GM19035 (cell line): ENCODE measurements around the gene GDI1.

Experiments used
- ATAC-seq: cut with Tn5 transposase; IDR thresholded peaks from one replicate; pipeline ENCODE4 v1.9.1; 2021; ENCODE audit not compliant: unreplicated experiment

GDI1 gene

DNA sequence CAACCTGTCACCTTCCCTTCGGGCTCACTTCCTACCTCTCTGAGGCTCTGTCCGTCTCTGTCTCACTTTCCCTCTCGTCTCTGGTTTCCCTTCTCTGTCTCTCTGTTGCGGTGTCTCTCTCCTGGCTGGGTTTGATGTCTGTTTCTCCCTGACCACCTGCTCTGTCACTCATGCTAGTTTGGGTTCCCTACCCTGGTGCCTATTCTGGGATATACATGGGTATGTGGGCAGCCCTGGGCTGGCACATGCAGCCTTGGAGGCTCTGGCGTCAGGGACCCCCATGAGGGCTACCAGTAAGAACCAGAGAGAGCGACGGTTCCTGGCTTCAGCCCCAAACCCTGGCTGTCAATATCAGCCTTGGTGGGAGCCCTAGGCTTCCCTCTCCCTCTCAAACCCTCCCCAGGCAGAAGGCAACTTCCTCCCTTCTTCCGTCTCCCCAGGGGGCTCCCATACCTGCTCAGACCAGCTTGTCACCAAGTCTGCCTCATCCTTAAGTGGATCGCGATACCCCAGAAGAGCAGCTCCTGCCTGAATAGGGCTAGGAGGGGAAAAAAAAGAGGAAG, 28.2 kb upstream of the GDI1 start:
- ATAC-seq = no peak

DNA sequence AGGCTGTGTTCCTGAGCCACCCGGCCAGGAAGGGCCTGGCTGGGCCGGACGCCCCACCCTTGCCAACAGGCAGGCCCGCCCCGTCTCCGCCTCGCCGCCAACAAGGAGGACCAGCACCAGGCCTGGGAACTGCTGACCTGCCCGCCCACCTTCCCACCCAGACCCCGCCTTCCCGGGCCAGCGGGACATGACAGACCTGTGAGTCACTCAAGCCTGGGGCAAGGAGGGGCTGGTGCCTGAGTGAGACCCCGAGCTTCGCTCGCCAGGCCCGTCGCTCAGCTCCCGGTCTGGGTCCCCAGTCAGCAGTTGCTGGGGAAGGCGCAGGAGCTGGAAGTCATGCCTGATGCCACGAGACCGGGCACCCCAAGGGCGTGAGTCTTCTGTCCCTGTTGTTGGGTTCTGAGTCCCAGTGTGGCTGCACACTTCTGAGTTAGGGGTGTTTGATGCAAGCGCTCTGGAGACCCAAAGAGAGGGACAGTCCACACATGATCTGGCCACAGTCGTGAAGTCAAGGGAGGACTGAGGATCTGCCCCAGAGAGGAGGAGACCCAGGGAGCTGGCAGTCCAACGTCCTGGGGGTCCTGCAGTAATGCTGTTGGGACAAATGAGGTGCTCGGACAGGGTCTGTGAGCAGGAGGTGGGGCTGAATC, 27.6 kb upstream of the GDI1 start, which contains the start of gene DNASE1L1:
Gene DNASE1L1, minus strand, starts transcription at position 33 of the 650 bp plus-strand sequence. CDS start 3,686 bp downstream, outside the sequence.
- no peak for ATAC-seq

DNA sequence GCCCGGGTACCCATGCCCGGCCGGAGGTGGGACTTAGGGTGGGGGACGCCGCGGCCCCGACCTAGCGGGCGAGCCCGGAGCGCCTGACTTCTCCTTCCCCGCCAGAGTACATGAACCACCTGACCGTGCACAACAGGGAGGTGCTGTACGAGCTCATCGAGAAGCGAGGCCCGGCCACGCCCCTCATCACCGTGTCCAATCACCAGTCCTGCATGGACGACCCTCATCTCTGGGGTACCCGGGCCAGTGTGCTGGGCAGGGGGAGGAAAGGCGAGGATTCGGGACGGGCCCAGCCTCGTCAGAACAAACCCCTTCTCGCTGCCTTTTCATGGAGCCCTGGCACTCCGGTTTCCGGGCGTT, 25.0 kb upstream of the GDI1 start:
- peak; percentile 51 for ATAC-seq

DNA sequence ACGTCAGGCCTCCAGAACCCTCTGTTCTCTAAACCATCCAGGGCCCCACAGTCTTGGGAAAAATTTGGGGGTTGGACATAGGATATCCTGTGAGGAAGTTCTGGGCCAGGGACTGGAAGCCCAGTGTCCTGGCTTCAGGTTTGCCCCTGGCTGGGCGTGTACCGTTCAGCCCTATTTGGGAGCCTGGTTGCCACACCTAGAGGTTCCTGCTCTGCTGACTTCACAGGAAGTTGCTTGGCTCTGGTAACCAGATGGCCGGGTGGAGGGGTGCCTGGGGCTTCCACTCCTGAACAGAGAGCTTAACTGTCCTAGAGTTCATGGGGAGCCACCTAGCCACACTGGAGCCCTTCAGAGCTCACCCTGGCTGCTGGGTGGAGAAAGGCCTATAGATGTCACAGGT, 24.5 kb upstream of the GDI1 start:
- ATAC-seq = no peak

DNA sequence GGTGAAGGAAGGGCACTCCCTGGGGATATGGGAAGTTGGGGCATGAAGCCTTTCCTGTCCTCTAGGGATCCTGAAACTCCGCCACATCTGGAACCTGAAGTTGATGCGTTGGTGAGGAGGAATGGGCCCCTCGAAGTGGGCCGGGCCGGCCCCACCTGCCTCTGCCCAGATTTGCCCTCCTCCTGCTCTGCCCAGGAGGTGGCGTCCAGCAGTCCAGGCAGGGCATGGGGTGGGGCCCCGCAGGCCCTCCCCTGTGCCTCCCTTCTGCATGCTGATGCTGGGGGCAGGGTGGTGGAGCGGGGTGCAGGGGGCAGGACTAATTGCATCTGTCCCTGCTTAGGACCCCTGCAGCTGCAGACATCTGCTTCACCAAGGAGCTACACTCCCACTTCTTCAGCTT, 23.8 kb upstream of the GDI1 start:
- ATAC-seq = no peak

DNA sequence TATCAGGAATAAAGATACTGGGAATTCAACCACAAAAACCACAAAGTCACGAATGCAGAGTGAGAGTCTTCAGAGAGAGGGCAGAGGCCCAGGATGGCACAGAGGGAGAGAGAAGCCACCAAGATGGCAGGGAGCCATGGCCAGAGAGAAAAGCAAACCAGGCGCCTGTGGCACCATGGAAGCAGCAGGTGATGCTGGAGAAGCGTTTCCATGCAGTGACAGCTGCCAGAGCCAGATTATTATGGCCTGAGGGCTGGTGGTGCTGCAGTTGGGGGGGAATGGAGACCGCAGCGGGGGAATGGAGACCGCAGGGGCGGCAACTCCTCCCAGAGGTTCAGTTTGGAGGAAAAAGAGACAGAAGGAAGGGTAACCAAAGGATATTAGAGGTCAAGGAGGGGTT, 19.8 kb upstream of the GDI1 start:
- no peak for ATAC-seq

DNA sequence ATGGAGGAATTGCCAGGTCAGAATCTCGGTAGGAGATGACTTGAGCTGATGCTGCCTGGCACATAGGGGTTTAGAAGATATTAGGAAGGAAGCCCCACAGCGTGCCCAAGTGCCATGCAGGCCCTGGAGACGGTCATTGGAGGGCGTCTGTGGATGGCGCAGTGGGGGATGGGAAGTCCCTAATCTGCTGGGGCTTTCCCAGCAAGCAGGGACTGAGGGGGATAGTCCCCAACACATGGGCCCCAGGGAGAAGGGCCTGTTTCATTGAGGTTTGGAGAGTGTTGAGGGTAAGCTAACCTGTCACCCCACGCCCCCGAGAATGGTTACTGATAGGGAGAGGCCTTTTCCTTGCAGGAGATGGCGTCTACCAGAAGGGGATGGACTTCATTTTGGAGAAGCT, 17.8 kb upstream of the GDI1 start:
- no peak for ATAC-seq

DNA sequence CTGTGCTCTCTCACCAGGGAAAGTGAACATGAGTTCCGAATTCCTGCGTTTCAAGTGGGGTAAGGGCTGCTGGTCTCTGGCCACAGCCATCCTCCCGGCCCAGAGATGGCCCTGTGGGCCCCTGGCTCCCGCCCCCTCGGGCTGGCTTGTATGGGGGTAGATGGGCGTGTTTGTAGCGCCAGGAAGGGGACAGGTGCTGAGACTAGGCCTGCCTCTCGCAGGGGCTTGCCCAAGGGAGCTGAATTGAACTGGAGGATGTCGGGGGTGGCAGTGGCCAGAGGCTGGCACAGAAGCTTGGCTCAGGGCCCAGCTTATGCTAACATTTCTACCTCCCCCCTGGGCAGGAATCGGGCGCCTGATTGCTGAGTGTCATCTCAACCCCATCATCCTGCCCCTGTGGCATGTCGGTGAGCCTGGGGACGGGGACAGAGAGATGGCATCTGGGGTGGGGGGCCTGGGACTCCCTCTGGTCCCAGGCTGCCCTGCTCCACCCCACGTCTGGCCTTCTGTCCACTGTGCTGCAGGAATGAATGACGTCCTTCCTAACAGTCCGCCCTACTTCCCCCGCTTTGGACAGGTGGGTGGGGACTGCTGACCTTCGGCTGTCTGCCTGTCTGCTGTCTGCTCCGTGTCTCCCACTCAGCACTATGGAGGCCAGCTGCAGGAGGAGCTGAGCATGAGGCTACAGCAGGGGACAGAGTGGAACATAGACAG, 17.1 kb upstream of the GDI1 start:
- no peak for ATAC-seq

DNA sequence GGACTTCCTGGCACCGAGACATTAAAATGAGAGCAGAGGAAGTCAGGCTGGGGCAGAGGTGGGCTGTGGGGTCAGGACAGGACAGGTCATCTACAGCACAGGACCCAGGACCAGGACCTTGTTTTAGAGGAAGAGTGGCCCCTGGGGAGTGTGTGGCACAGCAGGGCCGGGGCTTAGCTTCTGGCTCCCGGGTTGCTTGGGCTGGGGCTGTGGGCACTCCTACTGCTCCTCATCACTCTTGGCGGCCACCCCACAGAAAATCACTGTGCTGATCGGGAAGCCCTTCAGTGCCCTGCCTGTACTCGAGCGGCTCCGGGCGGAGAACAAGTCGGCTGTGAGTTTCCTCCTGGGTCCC, 16.6 kb upstream of the GDI1 start:
- no peak for ATAC-seq

DNA sequence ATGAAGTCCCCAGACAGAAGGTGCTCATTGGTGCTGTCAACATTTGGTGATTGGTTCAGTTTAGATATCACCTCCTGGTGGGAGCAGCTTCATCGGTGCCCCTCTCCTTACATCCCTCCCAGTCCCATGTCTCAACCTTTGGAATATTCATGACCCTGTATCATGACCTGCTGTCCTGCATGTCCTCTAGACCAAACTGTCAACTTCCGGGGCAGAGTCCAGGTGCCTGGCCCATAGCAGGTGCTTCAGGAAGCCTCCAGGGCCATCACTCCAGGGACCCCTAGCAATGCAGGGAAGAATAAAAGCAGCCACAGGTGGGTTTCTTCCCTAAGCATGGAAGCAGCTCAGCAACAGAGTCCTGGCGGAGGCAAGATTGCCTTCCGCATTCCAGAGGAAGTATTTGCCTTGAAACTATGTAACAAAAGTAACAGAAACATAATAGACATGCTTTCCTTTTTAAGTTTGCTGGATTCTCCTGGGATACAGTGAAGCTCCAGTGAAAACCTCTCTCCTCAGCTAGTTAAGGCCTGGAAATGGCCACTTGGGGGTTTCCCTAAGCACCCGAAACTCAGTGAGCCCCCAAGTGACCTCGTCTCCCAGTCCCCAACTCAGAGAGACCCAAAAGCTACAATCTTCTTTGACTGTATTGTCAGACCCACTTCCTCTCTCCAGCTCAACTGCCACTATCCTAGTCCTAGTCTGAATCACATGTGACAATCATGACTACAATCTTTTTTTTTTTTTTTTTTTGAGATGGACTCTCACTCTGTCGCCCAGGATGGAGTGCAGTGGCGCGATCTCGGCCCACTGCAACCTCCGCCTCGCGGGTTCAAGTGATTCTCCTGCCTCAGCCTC, 9.8 kb upstream of the GDI1 start:
- ATAC-seq = no peak

DNA sequence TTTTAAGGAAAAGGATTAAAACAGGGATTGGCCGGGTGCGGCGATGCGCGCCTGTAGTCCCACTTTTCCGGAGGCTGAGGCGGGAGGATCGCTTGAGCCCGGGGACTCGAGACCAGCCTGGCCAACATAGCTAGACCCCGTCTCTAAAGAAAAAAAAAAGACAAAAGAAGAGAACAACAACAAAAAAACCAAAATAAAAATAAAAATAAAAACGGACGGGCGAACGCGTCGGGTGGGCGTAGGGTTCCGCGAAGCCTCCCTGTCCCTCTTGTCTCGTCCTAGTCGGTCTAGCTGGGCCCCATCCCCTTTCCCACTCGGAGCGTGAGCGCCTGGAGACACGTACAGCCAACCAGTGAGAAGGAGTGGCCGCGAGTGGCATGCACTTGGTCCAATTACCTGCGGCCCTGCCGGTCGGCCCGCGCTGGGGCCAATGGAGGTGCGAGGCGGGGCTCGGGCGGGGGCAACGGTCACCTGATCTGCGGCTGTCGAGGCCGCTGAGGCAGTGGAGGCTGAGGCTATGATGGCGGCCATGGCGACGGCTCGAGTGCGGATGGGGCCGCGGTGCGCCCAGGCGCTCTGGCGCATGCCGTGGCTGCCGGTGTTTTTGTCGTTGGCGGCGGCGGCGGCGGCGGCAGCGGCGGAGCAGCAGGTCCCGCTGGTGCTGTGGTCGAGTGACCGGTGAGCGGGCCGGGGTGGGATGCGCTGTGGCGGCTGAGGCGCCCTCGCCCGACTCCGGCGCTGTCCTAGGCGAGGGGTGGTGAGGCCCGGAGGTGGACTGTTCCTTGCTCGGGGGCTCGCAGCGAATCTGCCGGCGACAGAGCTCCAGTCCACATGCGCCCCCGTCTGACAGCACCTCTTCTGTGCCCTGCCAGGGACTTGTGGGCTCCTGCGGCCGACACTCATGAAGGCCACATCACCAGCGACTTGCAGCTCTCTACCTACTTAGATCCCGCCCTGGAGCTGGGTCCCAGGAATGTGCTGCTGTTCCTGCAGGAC, 8.5 kb upstream of the GDI1 start, which contains the start of gene ATP6AP1:
Gene ATP6AP1, plus strand, starts transcription at position 502 of the 996 bp plus-strand sequence. Its CDS starts 16 bp downstream, at position 518.
- ATAC-seq = peak; percentile 95

DNA sequence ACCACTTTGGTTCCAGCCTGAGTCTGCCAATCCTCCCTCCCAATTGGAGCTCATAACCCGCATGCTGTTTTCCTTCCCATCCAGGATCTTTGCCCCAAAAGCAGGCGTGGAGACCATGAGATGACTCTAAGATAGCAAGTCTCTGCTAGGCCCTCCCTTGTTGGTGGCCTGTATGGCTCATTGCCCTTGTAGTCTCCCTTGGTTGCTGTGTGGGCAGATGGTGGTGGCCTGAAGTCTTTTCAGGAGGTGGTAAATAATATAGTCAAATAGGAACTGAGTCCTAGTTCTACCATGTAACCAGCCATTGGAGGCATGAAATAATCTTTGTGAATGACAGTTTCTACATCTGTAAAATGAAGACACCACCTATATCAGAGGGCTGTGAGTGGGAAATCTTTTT, 7.2 kb upstream of the GDI1 start:
- ATAC-seq = no peak

DNA sequence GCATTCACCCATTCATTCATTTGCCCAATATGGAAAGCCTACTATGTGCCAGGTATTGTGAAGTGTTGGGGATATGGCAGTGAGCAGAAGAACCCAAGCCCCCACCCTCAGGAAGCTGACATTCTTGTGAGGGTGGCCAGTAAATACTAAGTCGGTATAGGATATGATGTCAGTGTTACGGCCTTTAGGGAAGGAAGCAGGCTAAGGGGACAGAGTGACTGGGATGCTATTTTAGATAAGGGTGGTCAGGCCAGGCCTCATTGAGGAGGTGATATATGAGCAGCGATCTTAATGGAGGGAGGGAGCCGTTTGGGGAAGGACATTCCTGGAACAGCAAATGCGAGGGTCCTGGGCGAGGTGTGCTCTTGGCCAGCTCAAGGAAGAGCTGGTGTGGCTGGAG, 6.5 kb upstream of the GDI1 start:
- ATAC-seq = no peak

DNA sequence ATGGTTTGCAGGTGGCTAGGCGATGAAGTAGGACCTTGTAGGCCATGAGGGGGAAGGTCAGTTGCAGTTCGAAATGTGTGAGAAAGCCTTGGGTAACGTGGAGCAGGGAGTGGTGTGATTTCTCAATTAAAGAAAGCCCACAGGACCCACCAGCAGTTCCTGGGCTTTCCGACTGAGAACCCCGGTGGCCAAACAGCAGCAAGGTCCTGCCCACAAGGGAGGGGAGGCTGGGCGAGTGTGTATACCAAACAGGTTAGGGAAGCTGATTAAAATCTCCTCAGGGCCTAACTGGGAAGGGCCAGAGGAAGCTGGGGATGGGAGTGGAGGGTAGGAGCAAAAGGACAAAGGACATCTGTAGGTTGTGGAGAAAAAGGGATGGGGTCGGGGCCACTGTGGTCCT, 6.0 kb upstream of the GDI1 start:
- no peak for ATAC-seq

DNA sequence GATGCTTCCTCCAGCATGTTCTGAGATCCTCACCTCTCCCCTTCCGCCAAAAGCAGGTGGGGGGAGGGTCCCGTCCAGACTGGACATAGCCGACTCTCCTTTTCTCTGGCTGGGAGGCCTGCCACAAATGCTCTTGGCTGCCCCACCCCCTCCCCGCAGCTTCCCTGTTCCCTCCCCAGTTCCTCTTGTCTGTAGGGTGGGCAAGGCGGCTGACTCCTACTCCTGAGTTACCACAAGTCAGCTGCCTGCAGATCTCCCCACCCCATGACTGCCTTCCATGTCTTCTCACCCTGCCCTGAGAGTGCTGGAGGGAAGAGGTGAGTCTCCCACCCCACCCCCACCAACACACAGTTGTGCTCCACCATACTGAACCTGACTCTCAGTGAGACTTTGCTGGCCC, 5.6 kb upstream of the GDI1 start:
- ATAC-seq = no peak

DNA sequence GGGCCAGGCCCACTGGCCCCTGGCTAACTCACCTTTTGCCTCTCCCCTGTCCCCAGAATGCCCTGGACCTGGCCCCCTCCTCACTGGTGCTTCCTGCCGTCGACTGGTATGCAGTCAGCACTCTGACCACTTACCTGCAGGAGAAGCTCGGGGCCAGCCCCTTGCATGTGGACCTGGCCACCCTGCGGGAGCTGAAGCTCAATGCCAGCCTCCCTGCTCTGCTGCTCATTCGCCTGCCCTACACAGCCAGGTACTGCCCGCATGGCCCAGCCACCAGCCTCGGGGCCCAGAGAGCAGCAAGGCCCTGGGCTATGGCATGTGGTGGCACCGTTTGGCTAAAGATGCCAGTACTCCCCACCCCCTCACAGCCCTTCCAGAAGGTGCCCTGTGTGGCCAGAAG, 4.7 kb upstream of the GDI1 start:
- ATAC-seq = no peak

DNA sequence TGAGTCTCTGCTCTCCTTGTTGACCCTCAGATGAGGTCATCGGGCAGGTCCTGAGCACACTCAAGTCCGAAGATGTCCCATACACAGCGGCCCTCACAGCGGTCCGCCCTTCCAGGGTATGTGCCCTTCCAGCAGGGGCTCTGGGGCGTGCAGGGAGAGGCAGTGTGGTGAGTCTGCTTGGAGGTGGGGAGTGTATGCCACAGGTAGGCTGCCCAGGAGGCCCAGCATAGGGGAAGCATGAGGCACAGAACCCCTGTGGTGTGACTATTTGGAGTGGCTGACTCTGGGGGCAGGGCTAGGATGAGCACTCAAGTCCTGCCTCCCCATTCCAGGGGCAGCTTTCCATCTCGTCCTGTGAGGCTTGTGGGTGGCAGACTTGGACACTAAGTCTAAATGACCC, 3.3 kb upstream of the GDI1 start:
- no peak for ATAC-seq

DNA sequence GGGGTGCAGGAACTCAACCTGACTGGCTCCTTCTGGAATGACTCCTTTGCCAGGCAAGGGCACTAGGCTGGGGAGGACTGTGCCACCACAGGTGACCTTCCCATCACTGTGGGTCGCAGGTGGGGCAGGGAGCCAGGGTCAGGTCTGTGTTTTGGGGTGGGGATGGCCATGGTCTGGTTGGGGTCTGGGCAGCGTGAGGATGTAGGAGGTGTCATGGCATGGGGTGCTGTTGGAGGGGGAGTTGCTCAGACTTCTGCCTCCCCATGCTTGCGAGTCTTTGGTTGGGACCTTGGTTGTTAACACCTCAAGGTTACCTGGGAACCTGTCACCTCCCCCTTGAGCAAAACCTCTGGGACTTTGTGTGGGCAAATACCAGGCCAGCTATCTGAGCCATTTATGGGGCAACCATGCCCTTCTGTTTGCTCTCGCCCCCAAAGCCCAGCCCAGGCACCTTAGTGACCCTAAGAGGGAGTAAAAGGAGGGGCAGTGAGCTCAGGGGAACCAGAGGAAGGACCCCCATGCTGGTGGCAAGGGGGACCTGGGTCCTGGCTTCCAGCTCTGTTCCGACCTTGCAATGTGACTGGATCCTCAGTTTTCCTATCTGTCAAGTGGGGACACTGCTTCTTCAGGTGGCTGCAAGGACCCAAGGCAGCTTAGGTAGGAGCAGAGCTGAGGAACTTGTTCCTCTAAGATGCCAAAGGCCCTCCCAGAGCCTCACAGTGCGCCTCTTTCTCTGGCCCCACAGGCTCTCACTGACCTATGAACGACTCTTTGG, 2.4 kb upstream of the GDI1 start:
- no peak for ATAC-seq

DNA sequence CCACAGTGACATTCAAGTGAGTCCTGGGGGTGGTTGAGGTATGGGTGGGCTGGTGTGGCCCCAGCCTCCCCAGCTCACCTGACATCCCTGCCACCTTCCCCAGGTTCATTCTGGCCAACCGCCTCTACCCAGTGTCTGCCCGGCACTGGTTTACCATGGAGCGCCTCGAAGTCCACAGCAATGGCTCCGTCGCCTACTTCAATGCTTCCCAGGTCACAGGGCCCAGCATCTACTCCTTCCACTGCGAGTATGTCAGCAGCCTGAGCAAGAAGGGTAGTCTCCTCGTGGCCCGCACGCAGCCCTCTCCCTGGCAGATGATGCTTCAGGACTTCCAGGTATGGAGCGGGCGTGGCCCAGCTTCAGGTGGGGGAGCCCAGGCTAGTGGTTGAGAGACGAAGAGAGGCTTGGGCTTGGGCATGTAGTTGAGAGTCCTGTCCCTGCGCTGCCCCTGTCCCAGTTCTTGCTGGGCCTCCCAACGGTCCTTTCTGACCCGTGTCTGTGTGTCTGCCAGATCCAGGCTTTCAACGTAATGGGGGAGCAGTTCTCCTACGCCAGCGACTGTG, 1.7 kb upstream of the GDI1 start:
- no peak for ATAC-seq
